Endothelial cell of umbilical vein (primary cell): Measurements from ENCODE around the gene SIGLEC6. TPM values are rescaled to one million over a fixed set of nuclear protein-coding genes. Genes with fewer than 3 reads are reported as not detected.

ENCODE experiments used
- BruUV-seq: library from RNA; stranded (reverse); fragments of 400-500 nt; replicated peaks from 2 replicates; lab custom pipeline; 2021; lab: Mats Ljungman, UMichigan
- CTCF ChIA-PET: fragments of 300-600, 350-600 bp; sonication (Branson Sonifier 250); formaldehyde crosslinking; loops from one replicate; lab custom pipeline; 2021; ENCODE audit warnings: antibody characterized with exemption, inconsistent platforms; lab: Charles Lee
- POLR2A ChIA-PET: fragments of 300-600, 350-600 bp; sonication (Branson Sonifier 250); formaldehyde crosslinking; loops from one replicate; lab custom pipeline; 2021; ENCODE audit warnings: antibody characterized with exemption, inconsistent platforms; lab: Charles Lee
- DNase-seq: peaks from one replicate; pipeline ENCODE4 v3.0.0-alpha.2; 2011; ENCODE audit warnings: low read depth, low spot score
- FAIRE-seq: peaks from 2 replicates; lab custom pipeline; 2011; peaks lifted over from hg19 to GRCh38; lab: Jason Lieb, UNC
- H2AFZ ChIP-seq: 2 replicates; pipeline ENCODE4 v1.6.0; 2012; ENCODE audit warnings: low read depth, low read length, control low read depth, inconsistent platforms
- H3K27ac ChIP-seq: 2 replicates; pipeline ENCODE4 v1.5.1; 2011; ENCODE audit warnings: low read depth, mild to moderate bottlenecking, control low read depth, low read length, moderate library complexity; ENCODE audit not compliant: insufficient read depth
- H3K27me3 ChIP-seq, 2 experiments: 2 replicates each; pipeline versions ENCODE4 v1.6.0 to v1.6.1; 2011; ENCODE audit warnings: low read length in 2 of 2, mixed read lengths in 1 of 2; ENCODE audit not compliant: control insufficient read depth in 2 of 2, insufficient read depth in 2 of 2
- H3K36me3 ChIP-seq, 2 experiments: 2 replicates in 1 of 2; 3 replicates in 1 of 2; pipeline ENCODE4 v1.5.1; 2011; ENCODE audit warnings: low read length in 2 of 2, mild to moderate bottlenecking in 1 of 2, moderate library complexity in 1 of 2; ENCODE audit not compliant: control insufficient read depth in 2 of 2, insufficient read depth in 2 of 2; ENCODE audit errors: extremely low read depth in 1 of 2
- H3K4me1 ChIP-seq: 3 replicates; pipeline ENCODE4 v1.5.1; 2011; ENCODE audit warnings: mild to moderate bottlenecking, low read length; ENCODE audit not compliant: control insufficient read depth, insufficient read depth; ENCODE audit errors: extremely low read depth
- H3K4me2 ChIP-seq: 2 replicates; pipeline ENCODE4 v1.6.1; 2011; ENCODE audit warnings: low read length, control low read depth, mixed read lengths; ENCODE audit not compliant: insufficient read depth
- H3K4me3 ChIP-seq, 3 experiments: fragments of 200-600 bp in 1 of 3; sonication (generic), shearing (Covaris generic) in 1 of 3; replicated peaks in 1 of 3; 2 replicates each; pipeline ENCODE4 v1.5.1; 2011 to 2016; ENCODE audit warnings: control low read depth in 3 of 3, low read length in 3 of 3, mild to moderate bottlenecking in 2 of 3, inconsistent platforms in 1 of 3, low read depth in 1 of 3, moderate library complexity in 1 of 3; ENCODE audit not compliant: insufficient read depth in 1 of 3
- H3K79me2 ChIP-seq: 2 replicates; pipeline ENCODE4 v1.6.0; 2012; ENCODE audit warnings: low read length, inconsistent platforms; ENCODE audit not compliant: control insufficient read depth, insufficient read depth
- H3K9ac ChIP-seq: replicated peaks from 2 replicates; pipeline ENCODE3; 2011; ENCODE audit warnings: low read length, control low read depth; ENCODE audit not compliant: insufficient read depth; ENCODE audit errors: extremely low read depth
- H3K9me1 ChIP-seq: replicated peaks from 3 replicates; pipeline ENCODE4 v1.6.0; 2011; ENCODE audit warnings: mild to moderate bottlenecking, low read length; ENCODE audit not compliant: control insufficient read depth, insufficient read depth; ENCODE audit errors: extremely low read depth
- H3K9me3 ChIP-seq: replicated peaks from 2 replicates; pipeline ENCODE4 v1.5.1; 2012; ENCODE audit warnings: low read length, inconsistent platforms; ENCODE audit not compliant: control insufficient read depth, insufficient read depth
- H4K20me1 ChIP-seq: replicated peaks from 2 replicates; pipeline ENCODE3; 2011; ENCODE audit warnings: mild to moderate bottlenecking, low read length; ENCODE audit not compliant: control insufficient read depth, insufficient read depth; ENCODE audit errors: extremely low read depth
- CTCF ChIP-seq, 2 donors: IDR thresholded peaks; 1 replicate in 1 of 2; 2 replicates in 1 of 2; pipeline ENCODE4 v1.5.1; 2011; ENCODE audit warnings: low read length in 2 of 2, mild to moderate bottlenecking in 2 of 2, moderate library complexity in 2 of 2, control low read depth in 1 of 2, inconsistent platforms in 1 of 2, low read depth in 1 of 2; ENCODE audit not compliant: insufficient read depth in 1 of 2; ENCODE audit errors: extremely low read depth in 1 of 2
- EZH2 ChIP-seq: IDR thresholded peaks from 2 replicates; pipeline ENCODE4 v1.6.1; 2012; ENCODE audit warnings: borderline replicate concordance, low read depth, mild to moderate bottlenecking, moderate library complexity, low read length, inconsistent platforms; ENCODE audit not compliant: severe bottlenecking
- FOS ChIP-seq: IDR thresholded peaks from 2 replicates; pipeline ENCODE4 v1.6.1; 2011; ENCODE audit warnings: mild to moderate bottlenecking, low read length, moderate library complexity, borderline replicate concordance; ENCODE audit not compliant: insufficient read depth
- GATA2 ChIP-seq: IDR thresholded peaks from 2 replicates; pipeline ENCODE4 v1.7.0; 2011; ENCODE audit warnings: low read depth, mild to moderate bottlenecking, moderate library complexity, mixed read lengths, low read length; ENCODE audit not compliant: insufficient read length, insufficient read depth
- JUN ChIP-seq: IDR thresholded peaks from 2 replicates; pipeline ENCODE4 v1.6.1; 2011; ENCODE audit warnings: borderline replicate concordance, low read depth; ENCODE audit not compliant: insufficient read length, insufficient read depth
- MAX ChIP-seq: IDR thresholded peaks from 2 replicates; pipeline ENCODE4 v1.6.1; 2011; ENCODE audit not compliant: insufficient read depth, insufficient read length
- MYC ChIP-seq: IDR thresholded peaks from one replicate; pipeline ENCODE4 v1.6.1; 2011; ENCODE audit warnings: mild to moderate bottlenecking, low read depth, low read length
- POLR2A ChIP-seq: IDR thresholded peaks from 2 replicates; pipeline ENCODE4 v1.6.1; 2012; ENCODE audit warnings: low read depth, mild to moderate bottlenecking, control low read depth, low read length
- POLR2AphosphoS5 ChIP-seq: IDR thresholded peaks from 2 replicates; pipeline ENCODE4 v1.6.1; 2012; ENCODE audit warnings: low read depth, mild to moderate bottlenecking, control low read depth, low read length, moderate library complexity; ENCODE audit not compliant: insufficient read depth
- dilution Hi-C: fragments of 300-500 bp; cut with MboI; formaldehyde crosslinking; loops from one replicate; pipeline ENCODE4 v1.15.0; 2019; ENCODE audit warnings: low sequenced_read_pairs; ENCODE audit not compliant: extremely low pct_ligation_motif_present
- intact Hi-C: fragments of 100-400 bp; cut with micrococcal nuclease; formaldehyde crosslinking; loops from one replicate; pipeline ENCODE4 v1.10.0; 2022
- polyA plus RNA-seq, 4 experiments: library from polyadenylated mRNA; depleted of rRNA in 3 of 4; stranded (reverse) in 3 of 4; unstranded in 1 of 4; fragments of >200 nt; gene quantifications; 2 replicates each; pipeline versions ENCODE4 v1.2.1 to v1.2.3, GENCODE V29; 2011 to 2012; ENCODE audit warnings: missing spikeins in 1 of 4
- total RNA-seq: library from RNA; stranded (reverse); gene quantifications from 2 replicates; pipeline ENCODE4 v1.2.3, GENCODE V29; 2021

The SIGLEC6 gene
- total and polyA plus RNA-seq, 2 donors (not counting 3 experiments of a cell fraction or from before 2014, with no cell fraction given): not detected

GRCh38 chr19:51549533-51550324 lies 18.3 kb upstream of the SIGLEC6 start:
- ChIA-PET CTCF (interaction anchor here (0.7 to 1.5 kb wide), 4 partner anchors 9 to 290 kb away, joined by 3 to 5 read pairs (median 4); no protein-coding TSS in a partner anchor), POLR2A (no interaction called here)
- H3K79me2 ChIP-seq: no peaks in the 10 kb centered on the region
- no TSS peak for BruUV-seq
- dilution Hi-C loops (no loop called here), intact Hi-C loops (no loop called here)
- no peaks in the 10 kb centered on the region for H3K27me3 ChIP-seq
- H3K4me2 ChIP-seq: no peak overlapping the region
- peaks cover 28% of the 10 kb centered on the region for H3K4me1 ChIP-seq
- no peaks in the 10 kb centered on the region for H4K20me1 ChIP-seq
- no peaks in the 10 kb centered on the region for H3K9me1 ChIP-seq
- no peak overlapping the region for H3K4me3 ChIP-seq
- no peak overlapping the region for H3K27ac ChIP-seq
- no peak overlapping the region for H2AFZ ChIP-seq
- no peaks in the 10 kb centered on the region for H3K9me3 ChIP-seq
- no peak overlapping the region for H3K9ac ChIP-seq
- TF ChIP-seq POLR2A (no peak), GATA2 (no peak), MAX (no peak), FOS (no peak), MYC (no peak), CTCF (IDR thresholded peaks at IDR 0.05; ENCODE audit: extremely low read depth in 1 of 2, insufficient read depth in 1 of 2, low read depth in 1 of 2, low read length in 2 of 2) (no peak), JUN (no peak), POLR2AphosphoS5 (no peak), EZH2 (no peak)
- DNase-seq (no peak), FAIRE-seq (no peak)
- no peaks in the 10 kb centered on the region for H3K36me3 ChIP-seq
